Measurements from ENCODE around the gene GALNT18.

Gene GALNT18

GRCh38 chr11:11580012-11580411 lies 41.8 kb downstream of the GALNT18 start:
- no peak overlapping the region for H3K4me3 ChIP-seq (ENCODE audit: low read depth, low read length)
- TF ChIP-seq CTCF (conservative IDR thresholded peaks at IDR 0.05; ENCODE audit: low read depth, low read length), result no peak
- DNase-seq (ENCODE audit: low read depth), result no peak

GRCh38 chr11:11579012-11579988 lies 42.5 kb downstream of the GALNT18 start:
- H3K4me3 ChIP-seq (ENCODE audit: low read depth, low read length), result no peak overlapping the region
- no peak for TF ChIP-seq CTCF (conservative IDR thresholded peaks at IDR 0.05; ENCODE audit: low read depth, low read length)
- no peak for DNase-seq (ENCODE audit: low read depth)

- no peak for TF ChIP-seq CTCF (conservative IDR thresholded peaks at IDR 0.05; ENCODE audit: low read depth, low read length)
- DNase-seq (ENCODE audit: low read depth), result no peak
- H3K4me3 ChIP-seq (ENCODE audit: low read depth, low read length), result no peak overlapping the region
Measured at GRCh38 chr11:11577932-11578911, 43.6 kb downstream of the GALNT18 start.

- DNase-seq (ENCODE audit: low read depth), result peak; percentile 4
- no peak overlapping the region for H3K4me3 ChIP-seq (ENCODE audit: low read depth, low read length)
- no peak for TF ChIP-seq CTCF (conservative IDR thresholded peaks at IDR 0.05; ENCODE audit: low read depth, low read length)
Measured at GRCh38 chr11:11577251-11577855, 44.5 kb downstream of the GALNT18 start.

- DNase-seq (ENCODE audit: low read depth), result no peak
- TF ChIP-seq CTCF (conservative IDR thresholded peaks at IDR 0.05; ENCODE audit: low read depth, low read length), result no peak
- no peak overlapping the region for H3K4me3 ChIP-seq (ENCODE audit: low read depth, low read length)
Measured at GRCh38 chr11:11574373-11575287, 47.2 kb downstream of the GALNT18 start.

GRCh38 chr11:11572386-11572785 lies 49.4 kb downstream of the GALNT18 start:
- DNase-seq (ENCODE audit: low read depth), result no peak
- TF ChIP-seq CTCF (conservative IDR thresholded peaks at IDR 0.05; ENCODE audit: low read depth, low read length), result no peak
- H3K4me3 ChIP-seq (ENCODE audit: low read depth, low read length), result no peak overlapping the region
